PC-9 (cell line): ENCODE results near the gene ZDHHC18. TPM values are rescaled to one million over a fixed set of nuclear protein-coding genes. Genes with fewer than 3 reads are reported as not detected.
"Not testable (repeated sequence)": the region's sequence is repeated elsewhere in the genome, so short reads cannot be mapped to it uniquely, and the experiment has no call there.

Experiments
- BruUV-seq: library from RNA; stranded (reverse); fragments of 400-500 nt; replicated peaks from 2 replicates; lab custom pipeline; 2021; lab: Mats Ljungman, UMichigan
- CTCF ChIA-PET: fragments of 300-600 bp; sonication (Branson Sonifier 250); formaldehyde crosslinking; loops from one replicate; lab custom pipeline; 2022; ENCODE audit warnings: antibody characterized with exemption; lab: Charles Lee
- POLR2A ChIA-PET: fragments of 300-600 bp; sonication (Branson Sonifier 250); formaldehyde crosslinking; loops from one replicate; lab custom pipeline; 2022; ENCODE audit warnings: antibody characterized with exemption; ENCODE audit not compliant: unreplicated experiment; lab: Charles Lee
- DNase-seq, 2 experiments: peaks; one replicate each; pipeline versions ENCODE4 v3.0.0 to v3.0.0-alpha.2; 2015 to 2022; ENCODE audit warnings: mixed read lengths in 1 of 2
- H2AFZ ChIP-seq: fragments of 200-600 bp; sonication (generic); 2 replicates; pipeline ENCODE4 v1.8.1; 2017; ENCODE audit warnings: antibody characterized with exemption
- H3F3A ChIP-seq: fragments of 200-600 bp; sonication (generic); 2 replicates; pipeline ENCODE4 v1.8.1; 2017; ENCODE audit warnings: antibody characterized with exemption, mild to moderate bottlenecking, low read depth; ENCODE audit not compliant: insufficient read depth
- H3K27ac ChIP-seq: fragments of 200-600 bp; sonication (generic); 2 replicates; pipeline ENCODE4 v1.6.1; 2016; ENCODE audit warnings: mixed run types
- H3K27me3 ChIP-seq: fragments of 200-600 bp; sonication (generic); 2 replicates; pipeline ENCODE4 v1.6.1; 2016; ENCODE audit warnings: low read depth, mixed run types; ENCODE audit not compliant: insufficient read depth
- H3K36me3 ChIP-seq: fragments of 200-600 bp; sonication (generic); 2 replicates; pipeline ENCODE4 v1.6.1; 2016; ENCODE audit warnings: low read depth, mixed run types
- H3K4me1 ChIP-seq: fragments of 200-600 bp; sonication (generic); replicated peaks from 2 replicates; pipeline ENCODE4 v1.6.1; 2016; ENCODE audit warnings: mixed run types; ENCODE audit not compliant: insufficient read depth
- H3K4me2 ChIP-seq: fragments of 200-600 bp; sonication (generic); 2 replicates; pipeline ENCODE4 v1.6.1; 2017; ENCODE audit warnings: mixed run types
- H3K4me3 ChIP-seq: fragments of 200-600 bp; sonication (generic); 2 replicates; pipeline ENCODE4 v1.6.1; 2016; ENCODE audit warnings: mixed run types
- H3K79me2 ChIP-seq: fragments of 200-600 bp; sonication (generic); 2 replicates; pipeline ENCODE4 v1.6.1; 2017; ENCODE audit warnings: low read depth, mixed run types
- H3K9me2 ChIP-seq: fragments of 200-600 bp; sonication (generic); 2 replicates; pipeline ENCODE4 v1.8.1; 2017; ENCODE audit warnings: mild to moderate bottlenecking; ENCODE audit not compliant: insufficient read depth
- H3K9me3 ChIP-seq: fragments of 200-600 bp; sonication (generic); 2 replicates; pipeline ENCODE4 v1.8.1; 2016; ENCODE audit warnings: low read depth; ENCODE audit not compliant: insufficient read depth
- H4K20me1 ChIP-seq: fragments of 200-600 bp; sonication (generic); 2 replicates; pipeline ENCODE4 v1.8.1; 2017; ENCODE audit not compliant: insufficient read depth
- EZH2 ChIP-seq: fragments of 200-600 bp; sonication (generic); IDR thresholded peaks from 2 replicates; pipeline ENCODE4 v1.8.0; 2017; ENCODE audit warnings: antibody characterized with exemption, low read depth
- intact Hi-C: fragments of 100-400 bp; cut with micrococcal nuclease; formaldehyde crosslinking; loops from one replicate; pipeline ENCODE4 v1.10.0; 2022; ENCODE audit not compliant: unreplicated experiment
- total RNA-seq: library from RNA; stranded (reverse); gene quantifications from 2 replicates; pipeline ENCODE4 v1.2.3, GENCODE V29; 2021
- TF ChIP-seq, protein P1 (sequence below): fragments of 200-600 bp; sonication (generic); conservative IDR thresholded peaks from 2 replicates; pipeline ENCODE4 v1.6.1; 2017; ENCODE audit warnings: mixed run types, antibody characterized with exemption, mild to moderate bottlenecking, moderate library complexity

ZDHHC18 gene
- total RNA-seq, 1 experiment from 2014 or later, result 36.1 TPM

DNA sequence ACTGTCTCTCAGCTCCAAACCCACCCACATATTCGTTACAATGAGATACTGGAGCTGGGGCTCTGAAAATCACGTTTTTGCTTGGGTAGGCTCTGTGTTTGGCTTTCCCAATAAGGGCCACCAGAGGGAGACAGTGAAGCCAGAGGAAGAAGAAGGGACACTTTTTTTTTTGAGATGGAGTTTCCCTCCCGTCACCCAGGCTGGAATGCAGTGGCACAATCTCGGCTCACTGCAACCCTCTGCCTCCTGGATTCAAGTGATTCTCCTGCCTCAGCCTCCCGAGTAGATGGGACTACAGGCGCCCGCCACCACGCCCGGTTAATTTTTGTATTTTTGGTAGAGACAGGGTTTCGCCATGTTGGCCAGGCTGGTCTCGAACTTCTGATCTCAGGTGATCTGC, 16.4 kb upstream of the ZDHHC18 start:
- H3K9me2 ChIP-seq, H3K27ac ChIP-seq, H3K9me3 ChIP-seq, H3K4me3 ChIP-seq, H3K4me1 ChIP-seq, H3F3A ChIP-seq, H3K4me2 ChIP-seq, H3K79me2 ChIP-seq, BruUV-seq, H2AFZ ChIP-seq, H3K36me3 ChIP-seq, H3K27me3 ChIP-seq, H4K20me1 ChIP-seq: not testable (repeated sequence)
- ChIA-PET POLR2A (interaction anchor here (0.6 kb wide), 1 partner anchor 276 kb away, joined by 14 read pairs; no protein-coding TSS in a partner anchor), CTCF (interaction anchor here (0.6 to 1.7 kb wide), 3 partner anchors 10 to 201 kb away, joined by 3 to 8 read pairs (median 4); no protein-coding TSS in a partner anchor)
- intact Hi-C loops, result loop anchor here (2.0 to 5.0 kb wide), 2 partner anchors 37 to 69 kb away; no protein-coding TSS in a partner anchor
- TF ChIP-seq, protein P1, sequence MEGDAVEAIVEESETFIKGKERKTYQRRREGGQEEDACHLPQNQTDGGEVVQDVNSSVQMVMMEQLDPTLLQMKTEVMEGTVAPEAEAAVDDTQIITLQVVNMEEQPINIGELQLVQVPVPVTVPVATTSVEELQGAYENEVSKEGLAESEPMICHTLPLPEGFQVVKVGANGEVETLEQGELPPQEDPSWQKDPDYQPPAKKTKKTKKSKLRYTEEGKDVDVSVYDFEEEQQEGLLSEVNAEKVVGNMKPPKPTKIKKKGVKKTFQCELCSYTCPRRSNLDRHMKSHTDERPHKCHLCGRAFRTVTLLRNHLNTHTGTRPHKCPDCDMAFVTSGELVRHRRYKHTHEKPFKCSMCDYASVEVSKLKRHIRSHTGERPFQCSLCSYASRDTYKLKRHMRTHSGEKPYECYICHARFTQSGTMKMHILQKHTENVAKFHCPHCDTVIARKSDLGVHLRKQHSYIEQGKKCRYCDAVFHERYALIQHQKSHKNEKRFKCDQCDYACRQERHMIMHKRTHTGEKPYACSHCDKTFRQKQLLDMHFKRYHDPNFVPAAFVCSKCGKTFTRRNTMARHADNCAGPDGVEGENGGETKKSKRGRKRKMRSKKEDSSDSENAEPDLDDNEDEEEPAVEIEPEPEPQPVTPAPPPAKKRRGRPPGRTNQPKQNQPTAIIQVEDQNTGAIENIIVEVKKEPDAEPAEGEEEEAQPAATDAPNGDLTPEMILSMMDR, result peak; percentile 70
- DNase-seq, result peak; percentile 55 to 63

DNA sequence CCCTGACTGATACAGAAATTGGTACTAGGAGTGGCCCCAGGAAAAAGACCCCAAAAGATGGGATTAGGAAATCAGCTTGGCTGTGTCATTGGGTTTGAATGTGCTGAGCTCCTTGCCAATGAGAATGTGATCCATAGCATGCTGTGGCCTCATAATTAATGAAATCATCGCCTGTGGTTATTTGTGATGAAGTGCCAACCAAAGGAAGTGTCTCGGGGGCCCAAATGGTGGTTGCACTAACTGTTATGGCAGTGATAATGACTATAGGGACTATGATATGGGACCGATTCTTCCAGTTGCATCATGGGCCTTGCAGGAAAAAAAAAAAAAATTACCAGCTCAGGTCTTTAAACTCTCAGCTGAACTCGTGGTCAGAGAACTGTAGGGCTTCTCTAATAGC, 15.4 kb upstream of the ZDHHC18 start:
- intact Hi-C loops, result loop anchor here (2.0 to 5.0 kb wide), 2 partner anchors 36 to 68 kb away; no protein-coding TSS in a partner anchor
- Histone ChIP-seq H2AFZ (no peak overlapping the region), H3K4me2 (no peak overlapping the region), H3K4me3 (no peak overlapping the region), H4K20me1 (no peaks in the 10 kb centered on the region), H3K9me3 (no peaks in the 10 kb centered on the region), H3K27me3 (no peaks in the 10 kb centered on the region), H3K36me3 (no peaks in the 10 kb centered on the region), H3K79me2 (no peaks in the 10 kb centered on the region), H3F3A (no peaks in the 10 kb centered on the region; the same call in 1 of the 2 replicates), H3K4me1 (0 out of 2 replicates have a peak, but pooled peaks cover 4% of the 10 kb centered on the region), H3K9me2 (no peaks in the 10 kb centered on the region), H3K27ac (no peak overlapping the region)
- ChIA-PET POLR2A (interaction anchor here (0.6 to 0.7 kb wide), 2 partner anchors 50 to 77 kb away, joined by 8 to 13 read pairs; no protein-coding TSS in a partner anchor), CTCF (no interaction called here)
- no TSS peak for BruUV-seq
- TF ChIP-seq EZH2, result no peak
- no peak for DNase-seq

- Histone ChIP-seq H3K4me1 (0 out of 2 replicates have a peak, but pooled peaks cover 4% of the 10 kb centered on the region), H4K20me1 (no peaks in the 10 kb centered on the region), H2AFZ (no peak overlapping the region), H3K79me2 (no peaks in the 10 kb centered on the region), H3F3A (no peaks in the 10 kb centered on the region; the same call in 1 of the 2 replicates), H3K36me3 (no peaks in the 10 kb centered on the region), H3K4me2 (no peak overlapping the region), H3K4me3 (no peak overlapping the region), H3K27me3 (no peaks in the 10 kb centered on the region), H3K9me2 (no peaks in the 10 kb centered on the region), H3K9me3 (no peaks in the 10 kb centered on the region), H3K27ac (no peak overlapping the region)
- intact Hi-C loops, result loop anchor here (2.0 to 5.0 kb wide), 2 partner anchors 36 to 67 kb away; no protein-coding TSS in a partner anchor
- POLR2A ChIA-PET, result interaction anchor here (0.6 to 0.7 kb wide), 2 partner anchors 49 to 76 kb away, joined by 8 to 13 read pairs; no protein-coding TSS in a partner anchor
- no TSS peak for BruUV-seq
- no peak for DNase-seq
- CTCF ChIA-PET, result interaction anchor here (0.6 kb wide), 1 partner anchor 46 kb away, joined by 3 read pairs; no protein-coding TSS in a partner anchor
- no peak for TF ChIP-seq EZH2
- TF ChIP-seq, protein P1, result no peak
Measured at GRCh38 chr1:26811708-26812107, 14.8 kb upstream of the ZDHHC18 start.
